Posterior vena cava (tissue), 2 donors: ENCODE results near the gene DDN. TPM values are rescaled to one million over a fixed set of nuclear protein-coding genes. Genes with fewer than 3 reads are reported as not detected.

ENCODE experiments used
- DNase-seq: peaks from one replicate; pipeline ENCODE4 v3.0.0-alpha.2; 2020; ENCODE audit warnings: low spot score
- intact Hi-C, 2 donors: fragments of 100-400 bp; cut with DNase I; formaldehyde crosslinking; loops; one replicate each; pipeline versions ENCODE4 v1.14.1 to v1.14.2; 2022 to 2023
- total RNA-seq, 2 donors: library from RNA; stranded (reverse); fragmentation: NEBNext Ultra II Directional; extraction: Animal tissue kit (Norgen Biotek cat#: 25700); gene quantifications; one replicate each; pipeline ENCODE4 v1.2.1, GENCODE V29; 2021
- donor health status: DM: yes; HTN: yes; CAD: no.
- donor health status: DM: yes; HTN: yes; CAD: no.

The DDN gene
- total RNA-seq, 2 donors from 2014 or later, result not detected

DNA sequence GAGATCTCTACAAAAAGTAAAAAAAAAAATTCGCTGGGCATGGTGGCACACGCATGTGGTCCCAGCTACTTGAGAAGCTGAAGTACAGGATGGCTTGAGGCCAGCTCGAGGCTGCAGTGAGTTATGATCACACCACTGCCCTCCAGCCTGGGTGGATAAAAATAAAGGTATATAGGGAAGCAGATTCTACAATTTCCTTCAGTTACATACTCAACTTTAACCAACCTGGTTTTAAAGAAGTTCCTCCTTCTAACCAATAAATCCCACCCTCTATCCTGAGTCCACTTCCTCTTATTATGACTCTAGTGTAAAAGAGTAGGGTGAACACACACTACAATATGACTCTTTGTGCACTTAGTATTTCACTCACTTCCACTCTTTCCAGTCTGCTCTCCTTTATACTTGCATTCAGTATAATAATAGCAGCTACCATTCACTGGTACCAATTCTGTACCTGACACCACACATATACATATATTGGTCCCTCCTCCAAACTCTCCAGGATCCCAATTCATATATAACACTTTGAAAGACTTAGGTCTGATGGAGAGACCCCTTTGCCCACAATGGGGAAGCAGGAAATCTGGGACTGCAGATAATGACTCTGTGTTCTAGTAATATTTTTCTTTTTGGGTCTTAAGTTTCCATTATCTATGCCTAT lies 44.2 kb downstream of the DDN start:
- DNase-seq, result no peak
- intact Hi-C loops, result no loop called here

DNA sequence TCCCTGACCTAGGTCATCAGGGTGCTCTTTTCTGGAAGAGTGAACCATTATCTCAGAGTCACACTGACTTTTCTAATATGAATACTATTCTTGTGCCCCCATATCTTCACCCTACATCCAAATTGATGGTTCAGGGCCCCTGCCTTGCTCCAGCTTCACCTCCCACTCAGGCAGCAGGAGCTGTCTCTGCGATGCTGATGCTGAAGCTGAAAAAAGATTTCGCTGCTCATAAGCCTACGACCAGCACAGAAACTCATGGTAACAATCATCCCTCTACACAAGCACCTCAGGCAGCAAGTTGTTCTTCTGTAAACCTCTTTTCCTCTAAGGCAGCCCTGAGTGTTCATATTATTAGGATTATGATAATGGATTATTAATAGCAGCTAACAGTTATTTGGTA lies 45.1 kb downstream of the DDN start:
- DNase-seq, result no peak
- intact Hi-C loops, result no loop called here

DNA sequence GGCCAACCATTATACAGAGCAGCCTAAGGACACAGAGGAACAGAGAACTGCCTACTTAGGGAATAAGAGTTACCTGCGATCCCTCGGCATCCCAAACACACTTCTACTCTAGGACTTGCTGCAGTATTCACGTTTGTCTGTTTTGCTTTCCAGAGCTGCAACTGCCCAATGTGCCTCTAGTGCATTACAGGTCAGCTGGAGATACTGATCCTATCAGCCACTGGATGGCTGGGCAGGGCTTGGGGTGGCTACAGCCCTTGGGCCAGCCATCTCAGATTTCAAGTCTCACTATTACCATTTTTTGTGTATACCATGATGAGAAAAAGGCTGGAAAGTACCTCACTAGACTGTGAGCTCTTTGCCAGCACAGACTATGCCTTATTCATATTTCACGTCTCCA lies 46.5 kb downstream of the DDN start:
- DNase-seq, result no peak
- intact Hi-C loops, result no loop called here

DNA sequence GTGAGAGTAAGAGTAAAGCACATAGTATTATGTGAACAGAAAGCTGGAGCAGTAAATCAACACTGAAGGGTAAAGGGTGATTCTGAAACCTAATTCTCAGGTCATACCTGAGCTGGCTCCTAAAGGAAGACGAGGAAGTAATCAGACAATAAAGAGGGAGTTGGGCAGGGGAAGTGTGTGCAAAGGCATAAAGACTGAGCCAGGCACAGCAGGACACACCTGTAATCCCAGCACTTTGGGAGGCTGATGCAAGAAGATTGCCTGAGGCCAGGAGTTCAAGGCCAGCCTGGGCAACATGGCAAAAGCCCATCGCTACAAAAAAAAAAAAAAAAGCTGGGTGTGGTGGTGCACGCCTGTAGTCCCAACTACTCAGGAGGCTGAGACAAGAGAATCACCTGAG lies 51.4 kb downstream of the DDN start:
- intact Hi-C loops, result no loop called here
- DNase-seq, result no peak

DNA sequence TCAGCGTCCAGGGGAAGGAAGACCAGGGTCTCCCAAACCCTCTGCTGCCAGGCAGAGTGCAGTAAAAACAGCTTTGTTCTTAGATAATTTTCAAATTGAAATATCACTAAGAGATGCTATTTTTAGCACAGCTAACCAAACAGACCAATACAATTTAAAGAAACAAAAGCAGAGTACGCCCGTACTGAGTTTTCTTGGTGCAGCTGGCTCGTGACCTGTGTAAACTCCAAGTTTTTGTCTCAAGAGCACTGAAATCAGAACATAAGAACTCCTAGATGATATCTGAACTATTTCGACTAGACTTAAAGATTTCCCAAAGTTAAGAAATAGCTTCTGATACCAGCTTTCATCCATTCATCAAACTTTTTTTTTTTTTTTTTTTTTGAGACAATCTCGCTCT lies 52.2 kb downstream of the DDN start:
- no peak for DNase-seq
- intact Hi-C loops, result no loop called here

DNA sequence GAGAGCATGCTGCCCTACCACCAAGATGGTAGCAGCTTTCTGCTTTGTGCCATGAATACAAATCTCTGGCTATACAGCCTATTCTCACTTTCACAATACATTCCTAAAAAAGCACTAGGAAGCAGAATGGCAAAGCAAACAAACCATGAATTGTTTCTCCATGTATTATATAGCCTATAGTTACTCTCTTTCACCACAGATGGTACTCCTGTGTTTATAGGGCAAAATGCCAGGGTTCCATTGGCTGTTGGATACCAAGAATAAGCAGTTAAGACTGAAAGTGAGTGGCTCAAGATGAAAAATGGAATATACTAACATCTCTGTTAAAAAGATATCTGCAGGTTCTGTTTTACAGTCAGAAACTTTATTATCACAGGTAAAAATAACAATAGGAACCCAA lies 53.0 kb downstream of the DDN start:
- intact Hi-C loops, result no loop called here
- DNase-seq, result no peak

Other genes starting within 250 kb of the DDN start
- 10 to 100 TPM; 31.6 to 39.2 TPM for gene ADCY6, start 210.3 kb downstream of the DDN start, total RNA-seq
- gene CACNB3, start 180.9 kb downstream of the DDN start, total RNA-seq, result 10 to 100 TPM; 11.8 to 23.8 TPM
- gene DDX23, start 147.2 kb downstream of the DDN start, total RNA-seq, result 10 to 100 TPM; 40.7 to 48.6 TPM
- gene RND1, start 133.5 kb downstream of the DDN start, total RNA-seq, result under 1 TPM; 0.29 to 0.32 TPM
- 10 to 100 TPM; 26.9 to 34.2 TPM for gene FKBP11, start 73.9 kb downstream of the DDN start, total RNA-seq
- 100 to 1,000 TPM; 127 to 130 TPM for gene ARF3, start 41.9 kb downstream of the DDN start, total RNA-seq
- 1 to 10 TPM in 1 of 2 donors, under 1 TPM in 1; 0.33 to 4.0 TPM for gene WNT10B, start 27.6 kb downstream of the DDN start, total RNA-seq
- not detected for gene WNT1, start 21.1 kb downstream of the DDN start, total RNA-seq
- gene PRKAG1, start 19.4 kb upstream of the DDN start, total RNA-seq, result 10 to 100 TPM; 52.2 to 57.3 TPM
- gene KMT2D, start 61.4 kb upstream of the DDN start, total RNA-seq, result 10 to 100 TPM; 59.5 to 63.3 TPM
- under 1 TPM in 1 of 2 donors, not detected in 1; 0.38 TPM for gene RHEBL1, start 70.6 kb upstream of the DDN start, total RNA-seq
- 1 to 10 TPM in 1 of 2 donors, under 1 TPM in 1; 0.93 to 2.7 TPM for gene DHH, start 95.4 kb upstream of the DDN start, total RNA-seq
- 10 to 100 TPM; 37.7 to 40.8 TPM for gene LMBR1L, start 111.5 kb upstream of the DDN start, total RNA-seq
- gene TUBA1B, start 132.0 kb upstream of the DDN start, total RNA-seq, result 100 to 1,000 TPM; 763 to 783 TPM
- 100 to 1,000 TPM; 240 to 247 TPM for gene TUBA1A, start 189.7 kb upstream of the DDN start, total RNA-seq